Karpas-422 (cell line): Measurements from ENCODE around the gene SRP54. TPM values are rescaled to one million over a fixed set of nuclear protein-coding genes. Genes with fewer than 3 reads are reported as not detected.

Experiments used
- DNase-seq: peaks from one replicate; pipeline ENCODE4 v3.0.0-alpha.2; 2015
- H2AFZ ChIP-seq: fragments of 200-600 bp; sonication (generic); 2 replicates; pipeline ENCODE4 v1.6.1; 2014; ENCODE audit warnings: antibody characterized with exemption, low read length, mixed read lengths
- H3K27ac ChIP-seq: fragments of 200-600 bp; sonication (generic); 2 replicates; pipeline ENCODE4 v1.5.1; 2014; ENCODE audit warnings: mild to moderate bottlenecking, low read length, moderate library complexity
- H3K27me3 ChIP-seq: fragments of 200-600 bp; sonication (generic); 2 replicates; pipeline ENCODE4 v1.6.1; 2014; ENCODE audit warnings: low read length, mixed read lengths
- H3K36me3 ChIP-seq: fragments of 200-600 bp; sonication (generic); 2 replicates; pipeline ENCODE4 v1.6.1; 2014; ENCODE audit warnings: low read length, mixed read lengths; ENCODE audit not compliant: insufficient read depth
- H3K4me1 ChIP-seq: fragments of 200-600 bp; sonication (generic); 2 replicates; pipeline ENCODE4 v1.6.1; 2014; ENCODE audit warnings: mild to moderate bottlenecking, low read length, mixed read lengths
- H3K4me2 ChIP-seq: fragments of 200-600 bp; sonication (generic); 2 replicates; pipeline ENCODE4 v1.6.1; 2014; ENCODE audit warnings: low read length, low read depth, mild to moderate bottlenecking; ENCODE audit not compliant: poor library complexity, severe bottlenecking
- H3K4me3 ChIP-seq: fragments of 200-600 bp; sonication (generic); 2 replicates; pipeline ENCODE4 v1.5.1; 2014; ENCODE audit warnings: mild to moderate bottlenecking, antibody characterized with exemption, low read length, mixed read lengths
- H3K79me2 ChIP-seq: fragments of 200-600 bp; sonication (generic); 2 replicates; pipeline ENCODE4 v1.6.1; 2014; ENCODE audit warnings: mild to moderate bottlenecking, low read length, mixed read lengths
- H3K9ac ChIP-seq: fragments of 200-600 bp; sonication (generic); 2 replicates; pipeline ENCODE4 v1.6.0; 2014; ENCODE audit warnings: low read length
- H3K9me2 ChIP-seq: fragments of 200-600 bp; sonication (generic), shearing (Covaris generic); replicated peaks from 2 replicates; pipeline ENCODE4 v1.6.0; 2014; ENCODE audit warnings: mild to moderate bottlenecking, low read length, moderate library complexity; ENCODE audit not compliant: insufficient read depth
- H3K9me3 ChIP-seq: fragments of 300-700, 200-600 bp; sonication (generic); 2 replicates; pipeline ENCODE4 v1.6.1; 2014; ENCODE audit warnings: low read length, mixed read lengths
- H4K20me1 ChIP-seq: fragments of 200-600 bp; sonication (generic); 2 replicates; pipeline ENCODE4 v1.6.1; 2014; ENCODE audit warnings: mild to moderate bottlenecking, antibody characterized with exemption, low read length, low read depth; ENCODE audit not compliant: insufficient read depth
- total RNA-seq: library from RNA; depleted of rRNA; stranded (reverse); fragments of >200 nt; shearing (Covaris generic); gene quantifications from 2 replicates; pipeline ENCODE4 v1.2.3, GENCODE V29; 2014; ENCODE audit warnings: low replicate concordance

Gene SRP54
- total RNA-seq, 1 experiment from 2014 or later: 115 TPM

GRCh38 chr14:34987180-34987579 is 4.4 kb downstream of the SRP54 start:
- Histone ChIP-seq H3K27ac (no peak overlapping the region), H3K4me1 (peaks cover 52% of the 10 kb centered on the region), H3K27me3 (no peaks in the 10 kb centered on the region), H3K9me2 (no peaks in the 10 kb centered on the region), H4K20me1 (no peaks in the 10 kb centered on the region), H3K36me3 (no peaks in the 10 kb centered on the region; the same call in 1 of the 2 replicates), H2AFZ (no peak overlapping the region), H3K79me2 (peaks cover 90% of the 10 kb centered on the region), H3K9ac (no peak overlapping the region), H3K4me3 (no peak overlapping the region), H3K4me2 (peak overlapping the region; percentile 1), H3K9me3 (no peaks in the 10 kb centered on the region)
- no peak for DNase-seq

GRCh38 chr14:34989762-34990161 is 7.0 kb downstream of the SRP54 start:
- Histone ChIP-seq H3K9ac (no peak overlapping the region), H4K20me1 (no peaks in the 10 kb centered on the region), H3K36me3 (no peaks in the 10 kb centered on the region; the same call in 1 of the 2 replicates), H3K4me3 (no peak overlapping the region), H3K79me2 (peaks cover 95% of the 10 kb centered on the region), H3K27me3 (no peaks in the 10 kb centered on the region), H3K9me3 (no peaks in the 10 kb centered on the region), H3K9me2 (no peaks in the 10 kb centered on the region), H3K4me2 (no peak overlapping the region), H3K27ac (peak overlapping the region; percentile 19; the same call in 1 of the 2 replicates), H3K4me1 (peaks cover 40% of the 10 kb centered on the region), H2AFZ (no peak overlapping the region)
- DNase-seq: no peak

- Histone ChIP-seq H3K9me2 (no peaks in the 10 kb centered on the region), H3K27me3 (no peaks in the 10 kb centered on the region), H3K4me3 (no peak overlapping the region), H3K36me3 (peaks cover 6% of the 10 kb centered on the region), H3K27ac (no peak overlapping the region), H3K9ac (no peak overlapping the region), H3K79me2 (peaks cover 96% of the 10 kb centered on the region), H2AFZ (no peak overlapping the region), H4K20me1 (no peaks in the 10 kb centered on the region), H3K4me1 (peaks cover 15% of the 10 kb centered on the region), H3K9me3 (no peaks in the 10 kb centered on the region), H3K4me2 (no peak overlapping the region)
- no peak for DNase-seq
Measured at GRCh38 chr14:34993426-34993825, 10.6 kb downstream of the SRP54 start.

GRCh38 chr14:34994668-34995067 is 11.9 kb downstream of the SRP54 start:
- Histone ChIP-seq H3K27ac (no peak overlapping the region), H3K4me1 (peaks cover 7% of the 10 kb centered on the region; the same call in 1 of the 2 replicates), H3K9ac (no peak overlapping the region), H3K4me3 (no peak overlapping the region), H3K9me3 (no peaks in the 10 kb centered on the region), H3K4me2 (no peak overlapping the region), H3K9me2 (no peaks in the 10 kb centered on the region), H3K27me3 (no peaks in the 10 kb centered on the region), H3K79me2 (peaks cover 88% of the 10 kb centered on the region), H4K20me1 (no peaks in the 10 kb centered on the region), H3K36me3 (peaks cover 10% of the 10 kb centered on the region), H2AFZ (no peak overlapping the region)
- DNase-seq: no peak

GRCh38 chr14:34997762-34998161 is 15.0 kb downstream of the SRP54 start:
- DNase-seq: no peak
- no peak overlapping the region for H2AFZ ChIP-seq
- H3K36me3 ChIP-seq: peaks cover 21% of the 10 kb centered on the region
- no peaks in the 10 kb centered on the region for H3K4me1 ChIP-seq
- H4K20me1 ChIP-seq: no peaks in the 10 kb centered on the region
- H3K9ac ChIP-seq: no peak overlapping the region
- H3K9me3 ChIP-seq: no peaks in the 10 kb centered on the region
- H3K27ac ChIP-seq: no peak overlapping the region
- H3K4me3 ChIP-seq: no peak overlapping the region
- H3K27me3 ChIP-seq: no peaks in the 10 kb centered on the region
- no peaks in the 10 kb centered on the region for H3K9me2 ChIP-seq
- peaks cover 67% of the 10 kb centered on the region for H3K79me2 ChIP-seq
- H3K4me2 ChIP-seq: no peak overlapping the region

GRCh38 chr14:34999500-34999899 is 16.7 kb downstream of the SRP54 start:
- no peaks in the 10 kb centered on the region for H3K4me1 ChIP-seq
- no peak overlapping the region for H3K4me3 ChIP-seq
- H3K9me3 ChIP-seq: no peaks in the 10 kb centered on the region
- H3K79me2 ChIP-seq: peaks cover 56% of the 10 kb centered on the region
- H3K27ac ChIP-seq: no peak overlapping the region
- no peak overlapping the region for H3K4me2 ChIP-seq
- no peaks in the 10 kb centered on the region for H3K9me2 ChIP-seq
- H3K9ac ChIP-seq: no peak overlapping the region
- no peaks in the 10 kb centered on the region for H4K20me1 ChIP-seq
- no peaks in the 10 kb centered on the region for H3K27me3 ChIP-seq
- DNase-seq: no peak
- peaks cover 32% of the 10 kb centered on the region for H3K36me3 ChIP-seq
- no peak overlapping the region for H2AFZ ChIP-seq

GRCh38 chr14:35001621-35002020 is 18.8 kb downstream of the SRP54 start:
- no peak overlapping the region for H3K4me3 ChIP-seq
- no peak overlapping the region for H3K27ac ChIP-seq
- H3K9me2 ChIP-seq: no peaks in the 10 kb centered on the region
- no peaks in the 10 kb centered on the region for H3K4me1 ChIP-seq
- peaks cover 37% of the 10 kb centered on the region for H3K36me3 ChIP-seq
- H2AFZ ChIP-seq: no peak overlapping the region
- H3K4me2 ChIP-seq: no peak overlapping the region
- H3K79me2 ChIP-seq: peaks cover 38% of the 10 kb centered on the region
- no peaks in the 10 kb centered on the region for H3K9me3 ChIP-seq
- no peaks in the 10 kb centered on the region for H4K20me1 ChIP-seq
- no peak for DNase-seq
- H3K27me3 ChIP-seq: no peaks in the 10 kb centered on the region
- H3K9ac ChIP-seq: no peak overlapping the region

GRCh38 chr14:35004839-35005238 is 22.0 kb downstream of the SRP54 start:
- no peak overlapping the region for H3K4me2 ChIP-seq
- DNase-seq: no peak
- no peak overlapping the region for H3K27ac ChIP-seq
- 0 out of 2 replicates have a peak, but pooled peaks cover 5% of the 10 kb centered on the region for H3K9me2 ChIP-seq
- peaks cover 21% of the 10 kb centered on the region for H3K79me2 ChIP-seq
- H3K4me1 ChIP-seq: no peaks in the 10 kb centered on the region
- H3K9me3 ChIP-seq: 0 out of 2 replicates have a peak, but pooled peaks cover 3% of the 10 kb centered on the region
- H2AFZ ChIP-seq: no peak overlapping the region
- no peak overlapping the region for H3K9ac ChIP-seq
- no peak overlapping the region for H3K4me3 ChIP-seq
- no peaks in the 10 kb centered on the region for H3K27me3 ChIP-seq
- peaks cover 47% of the 10 kb centered on the region for H3K36me3 ChIP-seq
- H4K20me1 ChIP-seq: no peaks in the 10 kb centered on the region

- no peak overlapping the region for H3K4me2 ChIP-seq
- H2AFZ ChIP-seq: no peak overlapping the region
- H3K4me1 ChIP-seq: no peaks in the 10 kb centered on the region
- H3K27me3 ChIP-seq: no peaks in the 10 kb centered on the region
- no peak for DNase-seq
- H3K36me3 ChIP-seq: peaks cover 67% of the 10 kb centered on the region; the same call in 1 of the 2 replicates
- H3K4me3 ChIP-seq: no peak overlapping the region
- no peaks in the 10 kb centered on the region for H3K9me2 ChIP-seq
- H3K27ac ChIP-seq: no peak overlapping the region
- no peaks in the 10 kb centered on the region for H3K9me3 ChIP-seq
- no peaks in the 10 kb centered on the region for H3K79me2 ChIP-seq
- no peaks in the 10 kb centered on the region for H4K20me1 ChIP-seq
- H3K9ac ChIP-seq: no peak overlapping the region
Measured at GRCh38 chr14:35016568-35016967, 33.8 kb downstream of the SRP54 start.
